ENCODE measurements around the gene WDFY4. TPM values are rescaled to one million over a fixed set of nuclear protein-coding genes. Genes with fewer than 3 reads are reported as not detected.

Gene WDFY4
- polyA plus RNA-seq, 1 donor from 2014 or later = not detected

DNA sequence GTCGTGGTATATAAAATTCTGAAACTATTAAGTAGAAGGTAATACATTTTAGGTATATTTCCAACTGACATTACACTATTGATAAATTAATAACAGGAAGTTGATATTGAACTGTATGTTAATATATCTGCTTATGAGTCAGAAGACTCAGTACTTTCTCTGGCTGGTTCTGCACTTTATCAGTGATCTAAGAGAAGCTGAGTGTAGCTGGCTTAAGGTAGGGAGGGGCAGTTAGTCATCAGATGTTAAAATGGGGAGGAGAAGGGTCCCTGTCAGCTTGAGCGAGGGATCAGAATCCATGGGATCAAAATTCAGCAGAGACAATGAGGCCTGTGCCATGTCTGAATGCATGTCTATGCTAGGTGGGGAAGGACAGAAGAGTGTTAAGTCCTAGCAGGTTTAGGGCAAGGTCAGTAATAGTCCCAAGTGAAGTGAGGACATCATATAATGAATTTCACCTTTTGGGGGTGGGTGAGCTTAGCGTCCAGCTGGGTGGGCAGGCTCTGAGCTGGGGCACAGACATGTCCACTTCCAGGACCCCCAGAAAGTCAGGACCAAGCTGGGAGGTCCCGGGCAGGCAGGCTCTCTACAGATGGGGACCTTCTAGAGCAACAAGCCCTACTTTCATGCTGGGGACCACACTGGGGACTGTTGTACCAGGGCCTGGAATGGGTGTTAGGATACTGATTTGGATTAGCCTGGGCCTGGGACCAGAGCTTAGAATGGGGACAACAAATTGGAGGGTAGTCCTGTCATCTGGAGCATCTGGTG is 82.9 kb downstream of the WDFY4 start:
- Histone ChIP-seq H3F3A (ENCODE audit: insufficient read depth, low read length, poor library complexity, severe bottlenecking) (no peaks in the 10 kb centered on the region), H3K36me3 (ENCODE audit: insufficient read depth, low read length) (no peaks in the 10 kb centered on the region), H3K4me3 (ENCODE audit: low read length) (no peak overlapping the region), H2AFZ (ENCODE audit: low read depth, low read length) (no peak overlapping the region), H3K27ac (ENCODE audit: low read length) (no peak overlapping the region), H3K79me2 (replicated peaks; ENCODE audit: insufficient read depth, low read length) (no peaks in the 10 kb centered on the region), H3K9ac (ENCODE audit: low read length) (no peak overlapping the region), H4K20me1 (ENCODE audit: insufficient read depth) (no peaks in the 10 kb centered on the region), H3K9me3 (ENCODE audit: low read length) (no peaks in the 10 kb centered on the region), H3K9me2 (ENCODE audit: insufficient read depth, low read length) (no peaks in the 10 kb centered on the region), H3K27me3 (ENCODE audit: insufficient read depth, low read depth, low read length) (no peaks in the 10 kb centered on the region), H3K4me2 (ENCODE audit: low read length) (no peak overlapping the region)
- TF ChIP-seq REST (IDR thresholded peaks at IDR 0.05; ENCODE audit: borderline replicate concordance) (no peak), EP300 (conservative IDR thresholded peaks at IDR 0.05; ENCODE audit: poor library complexity, severe bottlenecking) (no peak), EZH2 (IDR thresholded peaks at IDR 0.05; ENCODE audit: borderline replicate concordance, insufficient read depth, low read length, poor library complexity, severe bottlenecking) (no peak), MXI1 (conservative IDR thresholded peaks at IDR 0.05; ENCODE audit: poor library complexity, severe bottlenecking) (no peak), SMC3 (conservative IDR thresholded peaks at IDR 0.05; ENCODE audit: poor library complexity) (no peak), TAF1 (IDR thresholded peaks at IDR 0.05; ENCODE audit: low read depth) (no peak), CTCF (IDR thresholded peaks at IDR 0.05; ENCODE audit: poor library complexity, severe bottlenecking) (no peak)

- no peak overlapping the region for H3K4me3 ChIP-seq (ENCODE audit: low read length)
Measured at GRCh38 chr10:48768144-48768766, 83.6 kb downstream of the WDFY4 start.

More at GRCh38 chr10:48768144-48768766, 83.6 kb downstream of the WDFY4 start:
- TF ChIP-seq POLR2AphosphoS5 (IDR thresholded peaks at IDR 0.05) (no peak), EP300 (conservative IDR thresholded peaks at IDR 0.05; ENCODE audit: poor library complexity, severe bottlenecking) (no peak), EZH2 (IDR thresholded peaks at IDR 0.05; ENCODE audit: borderline replicate concordance, insufficient read depth, low read length, poor library complexity, severe bottlenecking) (no peak), MXI1 (conservative IDR thresholded peaks at IDR 0.05; ENCODE audit: poor library complexity, severe bottlenecking) (no peak), SMC3 (conservative IDR thresholded peaks at IDR 0.05; ENCODE audit: poor library complexity) (no peak), RAD21 (conservative IDR thresholded peaks at IDR 0.05) (no peak), REST (IDR thresholded peaks at IDR 0.05; ENCODE audit: borderline replicate concordance) (no peak), CTCF (IDR thresholded peaks at IDR 0.05; ENCODE audit: poor library complexity, severe bottlenecking) (no peak), TAF1 (IDR thresholded peaks at IDR 0.05; ENCODE audit: low read depth) (no peak)
- no peak overlapping the region for H3K4me2 ChIP-seq (ENCODE audit: low read length)
- no peaks in the 10 kb centered on the region for H3K9me3 ChIP-seq (ENCODE audit: low read length)
- no peaks in the 10 kb centered on the region for H3K27me3 ChIP-seq (ENCODE audit: insufficient read depth, low read depth, low read length)
- no peak overlapping the region for H3K9ac ChIP-seq (ENCODE audit: low read length)
- H3K79me2 ChIP-seq (replicated peaks; ENCODE audit: insufficient read depth, low read length) = no peaks in the 10 kb centered on the region
- H4K20me1 ChIP-seq (ENCODE audit: insufficient read depth) = no peaks in the 10 kb centered on the region
- no peak overlapping the region for H3K27ac ChIP-seq (ENCODE audit: low read length)
- no peaks in the 10 kb centered on the region for H3K36me3 ChIP-seq (ENCODE audit: insufficient read depth, low read length)
- H3K9me2 ChIP-seq (ENCODE audit: insufficient read depth, low read length) = no peaks in the 10 kb centered on the region
- H2AFZ ChIP-seq (ENCODE audit: low read depth, low read length) = no peak overlapping the region
- H3F3A ChIP-seq (ENCODE audit: insufficient read depth, low read length, poor library complexity, severe bottlenecking) = no peaks in the 10 kb centered on the region
